HG03520 (cell line): ENCODE measurements around the gene EXOC5.

Experiments
- ATAC-seq: cut with Tn5 transposase; IDR thresholded peaks from one replicate; pipeline ENCODE4 v1.9.1; 2021; ENCODE audit warnings: mild to moderate bottlenecking, moderate library complexity; ENCODE audit not compliant: unreplicated experiment

Gene EXOC5

GRCh38 chr14:57168138-57168679 is 100.5 kb downstream of the EXOC5 start:
- no peak for ATAC-seq

- no peak for ATAC-seq
Observed at GRCh38 chr14:57161583-57162234, 107.0 kb downstream of the EXOC5 start.

GRCh38 chr14:57160333-57160732 is 108.4 kb downstream of the EXOC5 start:
- no peak for ATAC-seq

- ATAC-seq, result no peak
Observed at GRCh38 chr14:57153286-57153685, 115.4 kb downstream of the EXOC5 start.
